GM21528 (cell line): ENCODE results near the gene TRAK2.
A peak's percentile ranks its signal among the peaks of the same experiment; 100 is the strongest.

Experiments used
- ATAC-seq: cut with Tn5 transposase; IDR thresholded peaks from one replicate; pipeline ENCODE4 v1.9.1; 2021; ENCODE audit warnings: mild to moderate bottlenecking, moderate library complexity; ENCODE audit not compliant: unreplicated experiment, low FRiP score

TRAK2 gene

DNA sequence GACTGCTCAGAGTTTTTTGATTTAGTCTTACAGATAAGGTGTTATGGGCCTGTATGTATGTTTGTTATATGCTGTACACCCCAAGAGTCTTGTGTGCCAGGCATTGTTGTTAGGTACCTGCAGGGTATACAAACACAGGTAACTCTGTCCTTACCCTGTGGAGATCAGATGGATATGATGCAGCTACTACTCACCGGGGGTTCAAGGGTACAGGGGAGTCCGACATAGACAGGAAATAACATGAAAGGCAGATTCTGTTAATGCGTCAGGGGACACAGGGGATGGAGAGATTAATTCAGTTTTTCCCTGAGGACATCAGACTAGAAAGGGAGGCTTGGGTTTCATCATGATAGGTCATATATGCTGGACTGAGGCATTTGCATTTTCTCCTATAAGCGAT is 31.3 kb downstream of the TRAK2 start:
- ATAC-seq, result no peak

DNA sequence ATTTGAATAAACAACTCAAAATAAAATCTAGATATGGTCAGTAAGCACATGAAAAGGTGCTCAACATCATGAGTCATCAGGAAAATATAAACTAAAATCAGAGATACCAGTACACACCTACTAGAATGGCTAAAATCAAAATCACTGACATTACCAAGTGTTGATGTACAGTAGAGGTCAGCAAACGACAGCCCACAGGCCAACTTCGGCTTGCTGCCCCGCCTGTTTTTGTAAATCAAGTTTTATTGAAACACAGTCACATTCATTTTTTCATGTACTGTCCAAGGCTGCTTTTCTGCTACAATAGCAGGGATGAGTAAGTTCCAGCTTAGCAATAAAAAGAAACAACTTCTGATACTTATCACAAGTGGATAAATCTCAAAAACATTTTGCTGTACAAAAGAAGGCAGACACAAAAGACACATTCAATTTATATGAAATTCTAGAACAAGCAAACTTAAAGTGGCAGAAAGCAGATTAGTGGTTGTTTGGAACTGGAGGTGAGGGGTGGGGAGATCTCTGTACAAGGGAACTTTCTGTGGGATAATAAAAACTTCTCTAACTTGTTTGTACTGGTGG is 32.1 kb downstream of the TRAK2 start:
- ATAC-seq, result no peak

DNA sequence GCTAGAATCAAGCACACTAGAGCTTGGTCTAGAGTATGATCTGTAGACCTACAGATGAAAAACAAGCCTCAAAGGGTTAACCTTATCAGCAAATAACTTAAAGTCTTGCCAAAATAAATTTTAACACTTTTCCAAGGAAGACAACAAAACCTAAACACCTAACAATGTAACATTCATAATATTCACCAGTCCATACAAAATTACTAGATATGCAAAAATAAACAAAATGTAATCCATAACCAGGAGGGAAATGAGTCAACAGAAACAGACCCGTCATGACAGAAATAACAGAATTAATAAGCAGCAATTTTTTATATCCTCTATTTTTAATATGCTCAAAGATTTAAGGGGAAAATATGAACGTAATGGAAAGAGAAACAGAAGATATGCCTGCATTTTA is 36.1 kb downstream of the TRAK2 start:
- ATAC-seq, result no peak

DNA sequence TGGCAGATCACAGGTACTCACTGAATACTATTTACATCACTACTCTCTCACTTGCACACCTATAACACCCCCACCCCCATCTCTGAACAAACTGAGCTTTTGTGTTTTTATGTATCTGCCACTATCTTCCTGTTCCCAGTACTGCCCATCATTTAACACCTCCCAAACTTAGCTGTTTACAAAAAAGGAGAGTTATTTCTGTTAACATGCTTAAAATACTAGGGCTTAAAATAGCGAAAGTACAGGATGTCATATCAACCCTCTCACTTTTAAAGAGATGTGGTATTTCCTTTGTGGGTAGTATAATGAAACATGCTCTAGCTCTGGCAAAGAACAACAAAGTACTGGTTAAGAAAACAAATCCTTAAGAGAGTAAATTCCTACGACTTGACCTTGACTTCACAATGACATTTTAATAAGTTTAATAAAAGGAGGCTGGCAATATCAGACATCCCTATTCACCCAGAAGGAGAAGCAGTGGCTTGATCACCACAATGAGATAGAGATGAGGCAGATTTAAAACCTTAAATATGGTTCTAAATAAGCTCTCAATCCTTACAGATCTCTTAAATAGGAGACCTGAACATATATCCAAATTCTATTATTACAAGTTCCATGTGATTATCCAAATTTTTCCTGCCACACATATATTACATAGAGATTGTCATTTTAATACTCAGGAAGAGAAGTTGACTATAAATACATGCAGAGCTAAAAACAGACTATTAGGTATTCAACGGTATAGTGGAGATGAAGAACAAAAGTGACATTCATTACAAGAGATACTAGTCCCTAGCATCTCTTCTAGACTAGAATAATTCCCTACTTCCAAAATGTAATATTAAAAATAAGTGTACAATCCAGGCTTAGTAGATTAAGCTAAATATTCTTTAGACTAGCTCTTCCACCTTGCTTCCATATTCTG is 36.9 kb downstream of the TRAK2 start:
- peak; percentile 84 for ATAC-seq

DNA sequence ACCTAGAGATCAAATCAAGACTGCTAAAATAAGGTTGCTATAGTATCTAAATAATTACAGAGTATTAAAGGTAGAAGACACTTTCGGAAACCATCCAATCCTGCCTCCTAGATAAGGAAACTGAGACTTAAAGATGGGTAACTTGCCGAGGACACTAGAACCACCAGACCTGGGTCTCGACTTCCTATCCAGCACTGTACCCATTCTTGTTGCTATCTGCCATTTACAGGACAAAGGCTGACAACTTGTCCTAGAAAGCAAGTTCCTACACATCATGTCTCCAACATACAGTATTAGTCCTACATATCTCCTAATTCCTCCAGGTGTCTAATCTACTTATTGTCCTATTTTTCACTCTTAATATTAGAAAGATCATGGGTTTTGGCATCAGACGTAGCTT is 37.7 kb downstream of the TRAK2 start:
- ATAC-seq, result no peak

DNA sequence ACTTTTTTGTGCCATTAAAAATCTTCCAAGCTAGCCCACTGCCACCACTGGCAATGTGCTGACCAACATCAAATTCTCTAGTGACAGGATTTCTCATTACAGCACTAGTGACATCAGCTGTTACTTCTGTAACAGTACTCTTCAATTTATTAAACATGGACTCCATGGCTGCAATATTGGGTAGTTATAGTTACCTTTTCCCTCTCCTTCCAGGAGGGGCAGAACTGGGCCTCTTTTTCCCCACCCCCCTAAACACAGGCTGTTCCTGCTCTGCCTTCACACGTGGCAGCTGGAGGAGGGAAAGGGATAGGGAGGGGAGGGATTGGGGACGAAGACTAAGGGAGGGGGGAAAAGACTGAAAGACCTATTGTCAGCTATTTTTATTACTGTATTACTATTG is 38.1 kb downstream of the TRAK2 start:
- no peak for ATAC-seq

DNA sequence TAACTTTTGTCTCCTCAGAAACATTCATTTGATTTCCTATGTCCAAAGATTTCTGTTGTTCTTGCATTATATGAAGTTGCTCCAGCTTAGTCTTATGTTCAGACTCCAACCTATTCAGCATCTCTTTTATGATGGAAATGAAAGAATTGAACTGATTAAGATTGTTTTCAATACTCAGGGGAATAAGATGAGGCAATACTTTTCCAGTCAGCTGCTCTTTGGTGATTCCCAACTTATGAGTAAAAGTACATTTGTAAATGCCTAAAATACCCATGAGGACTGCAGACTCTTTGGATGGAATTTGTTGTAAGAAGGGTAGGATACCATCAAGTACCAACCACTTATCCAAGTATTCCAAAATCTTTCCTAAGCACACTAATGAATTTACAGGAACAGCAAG is 39.8 kb downstream of the TRAK2 start:
- ATAC-seq, result no peak

DNA sequence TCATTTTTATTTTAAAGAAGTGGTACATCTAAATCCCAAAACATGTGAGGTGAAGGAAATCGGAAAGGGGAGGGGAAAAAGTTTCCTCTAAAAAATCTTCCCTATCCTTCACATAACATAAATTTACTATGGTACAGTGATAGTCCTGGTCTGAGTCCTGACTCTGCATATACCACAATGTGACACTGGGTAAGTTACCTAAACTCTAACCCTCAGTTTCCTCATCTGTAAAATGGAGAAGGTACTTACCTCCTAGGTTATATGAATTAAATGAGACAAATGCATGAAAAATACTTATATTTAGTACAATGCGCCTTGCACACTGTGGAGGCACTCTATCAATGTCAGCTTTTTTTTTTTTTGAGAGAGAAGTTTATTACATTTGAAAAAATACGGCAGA is 42.3 kb downstream of the TRAK2 start:
- ATAC-seq, result no peak

DNA sequence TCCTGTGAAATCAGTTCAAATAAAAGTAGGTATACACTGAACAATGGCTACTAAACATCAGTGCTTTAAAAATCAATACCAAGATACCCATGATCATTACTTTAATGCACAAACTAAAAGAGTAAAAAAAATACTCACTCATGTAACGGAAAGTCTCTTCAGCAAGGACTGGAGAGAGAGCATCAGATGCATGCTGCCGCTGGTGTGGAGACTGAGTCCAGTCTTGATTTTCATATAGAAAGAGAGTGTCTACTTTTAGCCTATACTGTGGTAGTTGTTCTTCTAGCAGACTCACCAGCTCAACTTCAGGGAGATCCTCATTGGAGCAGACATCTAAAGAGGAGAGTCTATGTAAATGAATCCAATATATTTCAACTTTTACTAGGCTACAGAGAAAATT is 44.0 kb downstream of the TRAK2 start:
- no peak for ATAC-seq

DNA sequence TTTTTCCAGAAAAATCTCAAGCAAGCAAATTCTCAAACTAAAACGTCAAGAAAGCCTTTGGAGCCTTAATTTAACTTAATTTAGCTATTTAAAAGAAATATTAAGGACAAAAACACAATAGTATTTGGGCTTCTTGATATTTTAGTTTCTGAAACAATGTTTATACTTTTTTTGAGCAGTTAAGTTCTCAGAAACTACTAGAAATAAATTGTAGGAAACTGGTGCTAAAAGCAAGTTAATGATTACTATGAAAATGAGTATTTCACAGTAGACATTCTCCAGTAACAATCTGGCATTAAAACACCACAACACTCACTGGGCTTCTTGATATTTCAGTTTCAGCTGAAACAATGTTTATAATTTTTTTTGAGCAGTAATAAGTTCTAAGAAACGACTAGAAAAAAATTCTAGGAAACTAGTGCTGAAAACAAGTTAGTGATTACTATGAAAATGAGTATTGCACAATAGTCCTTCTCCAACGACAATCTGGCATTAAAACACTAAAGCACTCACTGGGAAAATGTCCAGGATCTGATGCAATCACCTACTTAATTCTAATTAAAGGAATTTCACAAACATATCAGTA is 45.1 kb downstream of the TRAK2 start:
- no peak for ATAC-seq

DNA sequence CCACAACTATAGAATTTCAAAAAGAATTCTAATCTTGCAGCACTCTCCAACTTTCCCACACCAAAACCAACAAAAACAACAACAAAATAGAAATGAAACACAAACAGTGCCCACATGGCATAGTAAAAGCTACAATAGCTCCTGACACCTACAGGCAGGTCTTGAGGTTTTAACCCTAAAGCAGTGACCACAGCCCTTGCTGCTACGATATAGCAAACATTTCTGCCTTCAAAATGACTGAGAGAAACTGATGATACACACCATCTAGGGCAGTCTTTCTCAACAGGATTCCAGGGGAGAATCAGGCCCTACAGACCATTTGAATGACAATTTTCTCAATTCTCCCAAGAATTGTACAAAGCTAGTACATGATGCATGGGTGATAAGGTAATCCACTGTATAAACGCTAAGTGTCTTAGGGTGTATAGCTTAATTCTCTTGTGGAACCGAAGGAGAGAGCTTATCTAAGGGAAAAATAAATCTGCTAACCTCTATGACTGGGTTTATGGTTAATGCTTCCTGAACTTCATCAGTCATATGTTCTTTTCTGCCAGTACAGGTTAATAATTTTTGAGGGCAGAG is 46.5 kb downstream of the TRAK2 start:
- ATAC-seq, result no peak

DNA sequence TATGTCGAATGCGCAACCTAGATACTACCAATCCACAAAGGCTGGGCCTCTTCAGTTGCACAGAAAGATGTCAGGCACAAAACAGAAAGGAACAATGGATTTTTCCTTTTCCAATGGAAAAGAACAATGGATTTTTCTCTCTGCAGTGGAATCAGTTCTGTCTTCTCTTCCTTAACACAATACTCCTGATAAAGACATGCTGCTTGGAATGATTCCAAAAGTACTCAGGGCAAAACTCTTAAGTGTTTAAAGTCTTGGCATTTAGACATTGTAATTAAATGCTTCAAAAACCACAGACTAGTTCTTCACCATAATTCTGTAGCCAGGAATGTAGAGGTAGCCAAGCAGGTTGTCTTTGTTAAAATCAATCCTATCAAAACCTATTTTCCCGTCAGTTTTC is 47.4 kb downstream of the TRAK2 start:
- ATAC-seq, result no peak

DNA sequence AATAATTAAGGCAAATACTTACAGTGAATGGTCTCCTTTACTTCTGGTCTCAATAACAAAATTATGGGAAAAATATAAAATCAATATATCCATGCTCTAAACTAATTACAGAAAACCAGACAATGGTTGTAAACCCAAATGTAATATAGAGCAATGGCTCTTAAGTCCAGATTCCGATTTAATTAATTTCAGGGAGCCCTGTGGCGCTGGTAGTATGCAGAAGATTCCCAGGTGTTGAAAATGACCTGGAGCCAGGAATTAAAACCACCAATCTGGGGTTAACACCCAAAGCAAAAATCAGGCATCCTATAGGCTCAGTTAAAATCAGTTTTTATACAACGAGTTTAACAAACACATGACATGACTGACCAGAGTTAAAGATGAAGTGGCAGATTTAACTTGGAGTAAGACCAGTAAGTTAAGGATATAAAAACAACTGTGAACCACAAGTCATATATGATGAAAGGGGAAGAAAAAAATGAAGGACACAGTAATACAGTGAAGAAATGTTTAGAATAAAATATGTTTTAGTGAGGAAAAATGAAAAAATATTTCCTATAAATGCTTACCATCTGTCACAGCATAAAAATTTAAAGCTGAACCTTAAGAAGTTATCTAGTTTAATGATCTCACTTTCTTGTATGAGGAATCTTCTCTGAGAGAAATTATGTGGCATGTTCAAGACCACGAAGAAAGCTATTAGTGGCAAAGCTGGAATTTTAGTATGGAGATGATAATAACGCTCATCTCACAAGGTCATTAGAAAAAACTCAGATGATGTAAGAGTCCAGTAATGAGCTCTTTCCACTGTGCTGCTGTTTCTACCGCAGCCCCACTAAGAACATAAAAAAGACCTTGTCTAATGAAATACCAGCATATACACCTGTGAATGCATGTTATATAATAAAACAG is 48.4 kb downstream of the TRAK2 start:
- ATAC-seq, result no peak

DNA sequence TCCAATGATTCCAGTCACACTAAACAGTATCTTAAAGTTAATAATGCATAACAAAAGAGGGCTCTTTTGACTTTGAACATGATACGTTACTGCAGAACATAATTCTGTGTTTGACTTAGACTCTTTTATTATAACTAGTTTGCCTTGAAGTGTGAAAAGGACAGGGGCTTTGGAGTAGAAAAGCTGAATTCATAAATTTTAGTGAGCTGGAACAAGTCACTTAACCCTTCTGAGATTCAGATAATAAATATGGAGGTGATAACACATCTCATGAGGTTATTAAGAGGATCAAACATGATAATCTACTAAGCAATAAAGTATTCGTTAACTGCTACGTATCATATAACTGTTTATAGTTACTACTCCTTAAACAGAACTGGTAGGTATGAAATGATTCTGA is 49.4 kb downstream of the TRAK2 start:
- ATAC-seq, result no peak

DNA sequence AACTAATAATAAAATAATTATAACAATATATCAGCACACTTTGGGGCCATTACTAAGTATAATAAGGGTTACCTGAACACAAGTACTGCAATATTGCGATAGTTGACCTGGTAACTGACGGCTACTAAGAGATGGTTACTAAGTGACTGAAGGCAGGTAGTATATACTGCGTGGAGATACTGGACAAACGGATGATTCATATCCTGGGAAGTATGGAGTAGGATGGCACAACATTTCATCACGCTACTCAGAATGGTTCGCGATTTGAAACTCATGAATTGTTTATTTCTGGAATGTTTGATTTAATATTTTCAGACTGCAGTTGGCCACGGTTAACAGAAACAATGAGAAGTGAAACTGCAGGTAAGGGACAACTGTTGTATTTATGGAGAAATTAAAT is 54.7 kb downstream of the TRAK2 start:
- ATAC-seq, result no peak

DNA sequence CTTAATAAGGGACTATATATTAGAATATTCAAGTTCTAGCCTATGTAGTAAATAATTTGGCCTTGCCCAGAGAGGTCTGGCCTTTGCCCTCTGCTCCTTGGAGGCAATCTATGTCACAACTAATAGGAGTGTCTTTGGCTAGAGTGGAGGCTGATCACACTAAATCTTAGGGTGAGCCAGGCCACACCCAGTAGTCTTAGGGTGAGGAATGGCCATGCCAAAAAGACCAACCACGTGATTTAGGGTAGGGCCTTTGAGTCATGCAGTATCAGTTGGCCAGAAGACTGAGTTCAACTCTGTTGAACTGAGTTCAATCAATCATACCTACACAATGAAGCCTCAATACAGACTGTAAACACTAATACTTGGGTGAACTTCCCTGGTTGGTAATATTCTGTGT is 68.1 kb downstream of the TRAK2 start:
- ATAC-seq, result no peak

DNA sequence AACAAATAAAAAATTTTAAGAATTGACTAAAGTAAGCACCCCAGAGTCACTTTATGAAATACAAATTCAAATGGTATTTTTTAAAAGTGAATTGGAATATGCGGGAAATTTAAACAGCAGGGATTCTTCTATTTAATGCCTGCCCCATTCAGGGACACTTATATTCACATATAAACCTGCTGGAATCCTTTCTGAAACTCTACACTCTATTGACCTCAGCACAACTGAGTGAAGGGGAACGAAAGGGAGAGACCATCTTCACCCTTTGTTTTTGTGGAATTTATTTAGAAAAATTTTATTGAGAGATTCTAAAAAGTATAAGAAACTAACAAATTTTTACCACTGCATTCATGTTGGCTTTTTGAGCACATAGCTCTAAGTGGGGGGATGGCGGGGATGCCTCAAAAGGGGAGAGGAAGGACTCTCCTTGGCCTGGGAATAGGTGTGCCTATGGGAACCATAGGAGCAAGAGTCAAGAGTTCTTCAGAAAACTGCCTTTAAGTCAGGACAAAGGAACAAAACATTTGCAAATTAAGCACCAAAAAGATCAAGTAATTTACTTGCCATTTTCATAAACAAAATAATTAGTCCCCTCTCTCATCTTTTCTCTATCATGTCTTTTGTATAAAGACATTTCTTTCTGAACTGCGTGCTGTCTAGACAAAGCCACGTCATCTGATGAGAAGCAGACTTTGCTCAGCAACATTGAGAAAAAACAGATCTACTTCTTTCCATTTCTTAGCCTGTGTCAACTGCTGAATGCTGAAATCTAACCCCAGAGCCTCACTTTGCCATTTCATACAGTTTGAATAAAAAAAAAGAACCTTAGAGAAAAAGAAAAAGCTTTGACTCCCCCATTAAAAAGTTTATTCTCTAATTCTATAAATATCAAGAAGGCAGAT is 72.5 kb downstream of the TRAK2 start:
- no peak for ATAC-seq

DNA sequence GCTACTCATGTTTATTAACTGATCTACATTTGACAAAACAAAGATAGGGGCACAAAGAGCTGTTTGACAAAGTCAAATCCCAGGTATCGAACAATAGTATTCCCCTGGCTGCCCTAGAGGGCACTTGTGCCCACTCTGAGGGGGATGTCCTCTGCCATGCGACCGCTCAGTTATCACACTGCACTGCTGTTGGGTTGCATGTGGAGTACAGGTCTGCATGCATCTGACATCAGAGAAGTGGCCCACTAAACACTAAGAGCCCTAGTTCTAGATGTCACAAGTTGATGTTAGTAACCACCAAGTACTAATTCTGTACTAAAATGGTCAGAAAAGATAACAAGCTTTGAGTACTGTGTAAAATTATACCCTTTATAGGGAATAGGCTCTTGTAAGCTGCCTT is 74.0 kb downstream of the TRAK2 start:
- no peak for ATAC-seq

DNA sequence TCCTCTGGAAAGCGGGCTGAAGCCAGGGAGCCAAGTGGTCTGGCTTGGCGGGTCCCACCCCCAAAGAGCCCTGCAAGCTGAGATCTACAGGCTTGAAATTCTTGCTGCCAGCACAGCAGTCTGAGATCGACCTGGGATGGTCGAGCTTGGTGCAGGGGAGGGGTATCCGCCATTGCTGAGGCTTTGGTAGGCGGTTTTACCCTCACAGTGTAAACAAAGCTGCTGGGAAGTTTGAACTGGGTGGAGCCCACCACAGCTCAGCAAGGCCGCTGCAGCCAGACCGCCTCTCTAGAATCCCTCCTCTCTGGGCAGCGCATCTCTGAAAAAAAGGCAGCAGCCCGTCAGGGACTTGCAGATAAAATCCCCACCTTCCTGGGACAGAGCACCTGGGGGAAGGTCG is 81.5 kb downstream of the TRAK2 start:
- ATAC-seq, result no peak
